Hepatocyte (in vitro differentiated cells): Measurements from ENCODE around the gene SLCO3A1. TPM values are rescaled to one million over a fixed set of nuclear protein-coding genes. Genes with fewer than 3 reads are reported as not detected.

Experiments used
- DNase-seq: peaks from one replicate; pipeline ENCODE4 v3.0.0-alpha.2; 2016; ENCODE audit warnings: low spot score
- H2AFZ ChIP-seq: fragments of 200-600 bp; sonication (generic); 2 replicates; pipeline ENCODE4 v1.6.0; 2016; ENCODE audit warnings: antibody characterized with exemption, mild to moderate bottlenecking
- H3K27ac ChIP-seq: fragments of 200-600 bp; sonication (generic); 2 replicates; pipeline ENCODE4 v1.5.1; 2016; ENCODE audit warnings: mild to moderate bottlenecking
- H3K27me3 ChIP-seq: fragments of 200-600 bp; sonication (generic); 2 replicates; pipeline ENCODE4 v1.6.1; 2016
- H3K36me3 ChIP-seq: fragments of 200-600 bp; sonication (generic); replicated peaks from 2 replicates; pipeline ENCODE4 v1.5.1; 2016; ENCODE audit warnings: low read depth; ENCODE audit not compliant: insufficient read depth
- H3K4me1 ChIP-seq: fragments of 200-600 bp; sonication (generic); 2 replicates; pipeline ENCODE4 v1.5.1; 2016; ENCODE audit warnings: mild to moderate bottlenecking, moderate library complexity; ENCODE audit not compliant: insufficient read depth
- H3K4me2 ChIP-seq: fragments of 200-600 bp; sonication (generic); 2 replicates; pipeline ENCODE4 v1.6.0; 2016
- H3K4me3 ChIP-seq: fragments of 200-600 bp; sonication (generic); 2 replicates; pipeline ENCODE4 v1.5.1; 2016; ENCODE audit warnings: mild to moderate bottlenecking
- H3K79me2 ChIP-seq: fragments of 200-600 bp; sonication (generic); 2 replicates; pipeline ENCODE4 v1.6.0; 2017; ENCODE audit warnings: mild to moderate bottlenecking
- H3K9me2 ChIP-seq: fragments of 200-600 bp; sonication (generic); replicated peaks from 2 replicates; pipeline ENCODE4 v1.6.0; 2017; ENCODE audit warnings: mild to moderate bottlenecking; ENCODE audit not compliant: insufficient read depth
- H3K9me3 ChIP-seq: fragments of 200-600 bp; sonication (generic); 2 replicates; pipeline ENCODE4 v1.5.1; 2016; ENCODE audit warnings: low read depth, mild to moderate bottlenecking
- H4K20me1 ChIP-seq: fragments of 200-600 bp; sonication (generic); 2 replicates; pipeline ENCODE4 v1.6.0; 2016; ENCODE audit warnings: mild to moderate bottlenecking; ENCODE audit not compliant: insufficient read depth, poor library complexity, severe bottlenecking
- EZH2 ChIP-seq: fragments of 200-600 bp; sonication (generic); IDR thresholded peaks from 2 replicates; pipeline ENCODE4 v1.6.1; 2016; ENCODE audit warnings: antibody characterized with exemption, mild to moderate bottlenecking, borderline replicate concordance
- EZH2phosphoT487 ChIP-seq: fragments of 200-600 bp; sonication (generic); IDR thresholded peaks from one replicate; pipeline ENCODE4 v1.6.1; 2018; ENCODE audit warnings: antibody characterized with exemption, mild to moderate bottlenecking, low read depth, moderate library complexity; ENCODE audit not compliant: unreplicated experiment, severe bottlenecking
- WGBS: methylation state at CpG from one replicate; pipeline ENCODE4 v1.1.6; 2016; ENCODE audit warnings: low lambda C conversion rate; ENCODE audit errors: missing lambda C conversion rate; 5-methylcytosine and 5-hydroxymethylcytosine counted together
- polyA plus RNA-seq: library from polyadenylated mRNA; unstranded; fragments of >200 nt; fragmentation: Nextera tagmentation; extraction: Ambion mirVana; gene quantifications from 2 replicates; pipeline ENCODE4 v1.2.1, GENCODE V29; 2016
- total RNA-seq: library from RNA; depleted of rRNA; stranded (reverse); fragments of >200 nt; gene quantifications from 2 replicates; pipeline ENCODE4 v1.2.3, GENCODE V29; 2014
- TF ChIP-seq, protein P1 (sequence below): fragments of 200-600 bp; sonication (generic); IDR thresholded peaks from 2 replicates; pipeline ENCODE4 v1.5.1; 2016; ENCODE audit warnings: antibody characterized with exemption, mild to moderate bottlenecking; ENCODE audit not compliant: poor library complexity

Gene SLCO3A1
- total and polyA plus RNA-seq, 2 experiments from 2014 or later: 1.3 to 5.4 TPM

DNA sequence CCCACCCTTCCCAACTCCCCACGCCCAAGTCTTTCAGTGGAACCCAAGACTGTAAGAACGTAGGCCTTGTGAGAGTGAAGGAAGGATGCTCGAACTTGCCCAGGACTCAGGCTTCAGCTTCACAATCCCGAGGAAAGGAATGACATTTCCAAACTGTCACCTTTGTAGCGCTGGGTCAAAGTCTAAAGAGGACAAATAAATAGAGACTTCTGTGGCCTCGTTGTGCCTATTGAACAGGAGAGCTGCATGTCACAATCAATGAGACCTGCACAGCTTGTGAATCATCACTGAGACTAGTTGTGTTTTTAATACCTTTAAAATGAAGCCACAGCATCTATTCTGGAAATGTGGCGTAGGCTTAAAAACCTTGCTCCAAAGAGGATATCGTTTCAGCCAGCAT, 317.4 kb downstream of the SLCO3A1 start:
- Histone ChIP-seq H3K27me3 (no peaks in the 10 kb centered on the region), H3K9me3 (no peaks in the 10 kb centered on the region), H3K9me2 (no peaks in the 10 kb centered on the region), H3K4me3 (no peak overlapping the region), H3K27ac (peak overlapping the region; percentile 32), H2AFZ (no peak overlapping the region), H3K4me2 (no peak overlapping the region), H4K20me1 (no peaks in the 10 kb centered on the region), H3K79me2 (no peaks in the 10 kb centered on the region), H3K36me3 (no peaks in the 10 kb centered on the region), H3K4me1 (peaks cover 11% of the 10 kb centered on the region)
- TF ChIP-seq, protein P1, sequence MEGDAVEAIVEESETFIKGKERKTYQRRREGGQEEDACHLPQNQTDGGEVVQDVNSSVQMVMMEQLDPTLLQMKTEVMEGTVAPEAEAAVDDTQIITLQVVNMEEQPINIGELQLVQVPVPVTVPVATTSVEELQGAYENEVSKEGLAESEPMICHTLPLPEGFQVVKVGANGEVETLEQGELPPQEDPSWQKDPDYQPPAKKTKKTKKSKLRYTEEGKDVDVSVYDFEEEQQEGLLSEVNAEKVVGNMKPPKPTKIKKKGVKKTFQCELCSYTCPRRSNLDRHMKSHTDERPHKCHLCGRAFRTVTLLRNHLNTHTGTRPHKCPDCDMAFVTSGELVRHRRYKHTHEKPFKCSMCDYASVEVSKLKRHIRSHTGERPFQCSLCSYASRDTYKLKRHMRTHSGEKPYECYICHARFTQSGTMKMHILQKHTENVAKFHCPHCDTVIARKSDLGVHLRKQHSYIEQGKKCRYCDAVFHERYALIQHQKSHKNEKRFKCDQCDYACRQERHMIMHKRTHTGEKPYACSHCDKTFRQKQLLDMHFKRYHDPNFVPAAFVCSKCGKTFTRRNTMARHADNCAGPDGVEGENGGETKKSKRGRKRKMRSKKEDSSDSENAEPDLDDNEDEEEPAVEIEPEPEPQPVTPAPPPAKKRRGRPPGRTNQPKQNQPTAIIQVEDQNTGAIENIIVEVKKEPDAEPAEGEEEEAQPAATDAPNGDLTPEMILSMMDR: no peak
- TF ChIP-seq EZH2phosphoT487 (no peak), EZH2 (no peak)
- 73% methylated on average over 8 of the region's 8 CpGs for WGBS
- peak; percentile 55 for DNase-seq

DNA sequence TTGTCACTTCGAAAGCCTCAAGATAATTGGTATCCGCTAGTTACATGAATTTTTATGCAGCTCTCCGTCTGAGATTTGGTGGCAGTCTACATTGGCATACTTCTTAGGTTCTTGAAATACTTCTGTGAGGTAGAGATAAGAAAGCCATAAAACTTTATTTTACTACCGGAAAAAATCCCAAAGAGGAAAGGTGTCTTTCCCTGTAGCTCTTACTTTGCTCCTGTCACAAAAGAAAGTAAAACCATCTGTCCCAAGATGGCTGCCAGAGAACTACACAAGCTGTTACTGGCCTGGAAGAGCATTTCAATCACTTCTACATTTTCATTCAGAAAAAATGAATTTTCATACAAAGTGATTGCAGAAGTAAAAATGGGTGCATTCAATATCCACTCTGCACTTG, 325.4 kb downstream of the SLCO3A1 start:
- Histone ChIP-seq H3K79me2 (no peaks in the 10 kb centered on the region), H4K20me1 (no peaks in the 10 kb centered on the region), H3K4me2 (peak overlapping the region; percentile 17), H3K9me2 (peaks cover 4% of the 10 kb centered on the region), H2AFZ (no peak overlapping the region), H3K4me1 (no peaks in the 10 kb centered on the region), H3K36me3 (no peaks in the 10 kb centered on the region), H3K27ac (no peak overlapping the region), H3K9me3 (no peaks in the 10 kb centered on the region), H3K27me3 (no peaks in the 10 kb centered on the region), H3K4me3 (no peak overlapping the region)
- TF ChIP-seq, protein P1: no peak
- TF ChIP-seq EZH2phosphoT487 (no peak), EZH2 (no peak)
- peak; percentile 30 for DNase-seq
- 38% methylated on average over 4 of the region's 4 CpGs for WGBS

DNA sequence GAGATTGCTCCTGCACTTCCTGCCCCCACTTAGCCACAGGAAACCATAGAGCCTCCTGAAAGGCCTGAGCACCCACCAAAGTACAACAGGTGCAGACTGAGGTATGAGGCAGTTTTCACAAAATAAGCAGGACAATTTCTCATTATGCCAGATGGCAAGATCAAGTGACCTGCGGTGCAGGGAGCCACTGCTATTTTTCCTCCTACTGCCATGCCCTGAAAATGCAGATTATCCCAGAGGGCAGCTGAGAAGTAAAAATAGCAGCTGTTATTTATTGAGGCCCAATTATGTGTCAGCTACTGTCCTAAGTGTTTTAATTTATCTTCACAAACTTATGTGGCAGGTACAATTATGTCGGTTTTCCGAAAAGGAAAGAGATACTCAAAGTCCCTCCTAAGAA, 330.6 kb downstream of the SLCO3A1 start:
- Histone ChIP-seq H3K4me2 (no peak overlapping the region), H3K4me1 (no peaks in the 10 kb centered on the region), H3K27me3 (no peaks in the 10 kb centered on the region), H4K20me1 (no peaks in the 10 kb centered on the region), H3K4me3 (no peak overlapping the region), H3K79me2 (no peaks in the 10 kb centered on the region), H3K9me2 (peaks cover 4% of the 10 kb centered on the region), H2AFZ (no peak overlapping the region), H3K9me3 (no peaks in the 10 kb centered on the region), H3K27ac (no peak overlapping the region), H3K36me3 (no peaks in the 10 kb centered on the region)
- TF ChIP-seq EZH2: no peak
- TF ChIP-seq, protein P1: no peak
- TF ChIP-seq EZH2phosphoT487: no peak
- no peak for DNase-seq
- 98% methylated on average over 3 of the region's 3 CpGs for WGBS
